Upper lobe of right lung (tissue), 1 donor: ENCODE measurements around the gene GGACT. TPM values are rescaled to one million over a fixed set of nuclear protein-coding genes. Genes with fewer than 3 reads are reported as not detected.

Source experiments
- ATAC-seq: fragments of 200-7000 bp; cut with Tn5 transposase; one replicate; pipeline ENCODE4 v1.9.1; 2020; ENCODE audit warnings: mild to moderate bottlenecking, moderate library complexity
- DNase-seq: peaks from one replicate; pipeline ENCODE4 v3.0.0-alpha.2; 2020
- H3K27ac ChIP-seq: fragments of 200-600 bp; one replicate; pipeline ENCODE4 v1.8.0; 2022
- H3K27me3 ChIP-seq: fragments of 200-600 bp; one replicate; pipeline ENCODE4 v1.8.0; 2022; ENCODE audit warnings: mild to moderate bottlenecking
- H3K36me3 ChIP-seq: fragments of 200-600 bp; one replicate; pipeline ENCODE4 v1.8.0; 2022
- H3K4me1 ChIP-seq: fragments of 200-600 bp; one replicate; pipeline ENCODE4 v1.8.0; 2022
- H3K4me3 ChIP-seq: fragments of 200-600 bp; one replicate; pipeline ENCODE4 v1.8.0; 2022; ENCODE audit warnings: mild to moderate bottlenecking
- H3K9me3 ChIP-seq: fragments of 200-600 bp; one replicate; pipeline ENCODE4 v1.8.0; 2022
- CTCF ChIP-seq: fragments of 200-600 bp; IDR thresholded peaks from one replicate; pipeline ENCODE4 v1.8.0; 2022; ENCODE audit warnings: antibody characterized with exemption
- intact Hi-C: fragments of 100-400 bp; cut with DNase I; formaldehyde crosslinking; loops from one replicate; pipeline ENCODE4 v1.11.0; 2022
- total RNA-seq: library from RNA; stranded (reverse); fragmentation: NEBNext Ultra II Directional; extraction: Animal tissue kit (Norgen Biotek cat#: 25700); gene quantifications from one replicate; pipeline ENCODE4 v1.2.1, GENCODE V29; 2021
- donor health status: DM: no; HTN: yes; CAD: no; lungs with severe emphysema.

The GGACT gene
- total RNA-seq, 1 donor from 2014 or later, result 4.7 TPM

- Histone ChIP-seq H3K27me3 (no peaks in the 10 kb centered on the region), H3K27ac (no peak overlapping the region), H3K36me3 (no peaks in the 10 kb centered on the region), H3K4me1 (no peaks in the 10 kb centered on the region), H3K9me3 (no peaks in the 10 kb centered on the region), H3K4me3 (no peak overlapping the region)
- no peak for ATAC-seq
- no peak for TF ChIP-seq CTCF
- no peak for DNase-seq
- intact Hi-C loops, result no loop called here
Measured at GRCh38 chr13:100561158-100561499, 27.5 kb downstream of the GGACT start.

- Histone ChIP-seq H3K27ac (no peak overlapping the region), H3K36me3 (no peaks in the 10 kb centered on the region), H3K9me3 (no peaks in the 10 kb centered on the region), H3K4me3 (no peak overlapping the region), H3K27me3 (no peaks in the 10 kb centered on the region), H3K4me1 (no peaks in the 10 kb centered on the region)
- no peak for TF ChIP-seq CTCF
- peak; percentile 52 for DNase-seq
- intact Hi-C loops, result no loop called here
- peak; percentile 19 for ATAC-seq
Measured at GRCh38 chr13:100560498-100561157, 28.0 kb downstream of the GGACT start.

GRCh38 chr13:100559886-100560285 lies 28.7 kb downstream of the GGACT start:
- DNase-seq, result no peak
- no peak for ATAC-seq
- Histone ChIP-seq H3K4me3 (no peak overlapping the region), H3K27ac (no peak overlapping the region), H3K27me3 (no peaks in the 10 kb centered on the region), H3K9me3 (no peaks in the 10 kb centered on the region), H3K4me1 (no peaks in the 10 kb centered on the region), H3K36me3 (no peaks in the 10 kb centered on the region)
- no peak for TF ChIP-seq CTCF
- intact Hi-C loops, result no loop called here

GRCh38 chr13:100552755-100553154 lies 35.8 kb downstream of the GGACT start:
- Histone ChIP-seq H3K4me1 (no peaks in the 10 kb centered on the region), H3K27me3 (no peaks in the 10 kb centered on the region), H3K9me3 (no peaks in the 10 kb centered on the region), H3K36me3 (no peaks in the 10 kb centered on the region), H3K4me3 (no peak overlapping the region), H3K27ac (no peak overlapping the region)
- ATAC-seq (no peak), DNase-seq (peak; percentile 57)
- TF ChIP-seq CTCF, result no peak
- intact Hi-C loops, result no loop called here

- no peaks in the 10 kb centered on the region for H3K9me3 ChIP-seq
- no peak overlapping the region for H3K4me3 ChIP-seq
- H3K27ac ChIP-seq, result no peak overlapping the region
- H3K4me1 ChIP-seq, result no peaks in the 10 kb centered on the region
- intact Hi-C loops, result no loop called here
- H3K36me3 ChIP-seq, result no peaks in the 10 kb centered on the region
- no peaks in the 10 kb centered on the region for H3K27me3 ChIP-seq
- no peak for DNase-seq
- TF ChIP-seq CTCF, result no peak
- no peak for ATAC-seq
Measured at GRCh38 chr13:100549316-100549715, 39.3 kb downstream of the GGACT start.

- Histone ChIP-seq H3K27ac (peak overlapping the region; percentile 48), H3K36me3 (no peaks in the 10 kb centered on the region), H3K4me3 (no peak overlapping the region), H3K4me1 (peaks cover 2% of the 10 kb centered on the region), H3K27me3 (no peaks in the 10 kb centered on the region), H3K9me3 (no peaks in the 10 kb centered on the region)
- ATAC-seq (no peak), DNase-seq (no peak)
- intact Hi-C loops, result no loop called here
- TF ChIP-seq CTCF, result no peak
Measured at GRCh38 chr13:100547791-100548201, 40.8 kb downstream of the GGACT start.
